Measurements from ENCODE around the gene HDAC9. TPM values are rescaled to one million over a fixed set of nuclear protein-coding genes. Genes with fewer than 3 reads are reported as not detected.

Gene HDAC9
- total and polyA plus RNA-seq, 2 of the 13 experiments (the other 11 are each of a cell fraction or from before 2014, with no cell fraction given) = 0.05 to 0.07 TPM

DNA sequence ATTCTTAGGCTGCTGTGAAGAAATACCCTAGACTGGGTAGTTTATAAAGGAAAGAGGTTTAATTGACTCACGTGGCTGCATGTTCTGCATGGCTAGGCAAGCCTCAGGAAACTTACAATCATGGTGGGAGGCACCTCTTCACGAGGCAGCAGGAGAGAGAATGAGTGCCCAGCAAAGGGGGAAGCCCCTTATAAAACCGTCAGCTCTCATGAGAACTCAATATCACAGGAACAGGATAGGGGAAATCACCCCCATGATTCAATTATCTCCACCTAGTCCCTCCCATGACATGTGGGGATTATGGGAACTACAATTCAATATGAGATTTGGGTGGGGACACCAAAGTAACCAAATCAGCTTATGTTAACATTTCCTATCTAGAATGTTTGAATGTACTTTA, 362.7 kb downstream of the HDAC9 start:
- Histone ChIP-seq H3K27me3 (ENCODE audit: control insufficient read depth in 1 of 2, insufficient read depth in 2 of 2, low read length in 2 of 2) (no peaks in the 10 kb centered on the region), H3K79me2 (ENCODE audit: insufficient read depth, low read length) (no peaks in the 10 kb centered on the region), H4K20me1 (ENCODE audit: insufficient read depth, low read length) (no peaks in the 10 kb centered on the region), H3K27ac (ENCODE audit: extremely low read length, insufficient read depth, low read length) (no peak overlapping the region), H3K4me3 (replicated peaks in 1 of 3; ENCODE audit: insufficient read depth in 1 of 3, low read depth in 2 of 3, low read length in 3 of 3) (no peak overlapping the region), H3K9ac (ENCODE audit: insufficient read depth, low read depth, low read length) (no peak overlapping the region), H2AFZ (ENCODE audit: low read length) (no peak overlapping the region), H3K4me2 (ENCODE audit: low read depth, low read length) (no peak overlapping the region), H3K4me1 (ENCODE audit: insufficient read depth, low read length) (no peaks in the 10 kb centered on the region), H3K9me3 (ENCODE audit: low read length) (peaks cover 61% of the 10 kb centered on the region), H3K36me3 (replicated peaks in 1 of 2; ENCODE audit: control insufficient read depth in 1 of 2, insufficient read depth in 2 of 2, low read length in 2 of 2) (no peaks in the 10 kb centered on the region)
- in situ Hi-C loops (cut with HindIII; ENCODE audit: extremely low pct_ligation_motif_present, low pct_unique_long_range_greater_than_20kb) (no loop called here), intact Hi-C loops (cut with micrococcal nuclease; ENCODE audit: unreplicated experiment) (no loop called here)
- ChIA-PET POLR2A (no interaction called here), CTCF (ENCODE audit: low intra/inter-chr PET ratio, low total read pairs) (no interaction called here)
- BruUV-seq (replicated peaks) = no TSS peak
- ATAC-seq (no peak), DNase-seq (ENCODE audit: low spot score) (no peak), FAIRE-seq (no peak)
- WGBS (ENCODE audit: low lambda C conversion rate) = 0% methylated on average over 3 of the region's 3 CpGs
- TF ChIP-seq, protein P1, sequence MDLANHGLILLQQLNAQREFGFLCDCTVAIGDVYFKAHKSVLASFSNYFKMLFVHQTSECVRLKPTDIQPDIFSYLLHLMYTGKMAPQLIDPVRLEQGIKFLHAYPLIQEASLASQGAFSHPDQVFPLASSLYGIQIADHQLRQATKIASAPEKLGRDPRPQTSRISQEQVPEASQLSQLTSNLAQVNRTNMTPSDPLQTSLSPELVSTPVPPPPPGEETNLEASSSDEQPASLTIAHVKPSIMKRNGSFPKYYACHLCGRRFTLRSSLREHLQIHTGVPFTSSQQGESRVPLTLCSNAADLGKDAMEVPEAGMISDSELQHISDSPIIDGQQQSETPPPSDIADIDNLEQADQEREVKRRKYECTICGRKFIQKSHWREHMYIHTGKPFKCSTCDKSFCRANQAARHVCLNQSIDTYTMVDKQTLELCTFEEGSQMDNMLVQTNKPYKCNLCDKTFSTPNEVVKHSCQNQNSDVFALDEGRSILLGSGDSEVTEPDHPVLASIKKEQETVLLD (CRISPR knock-in tag; IDR thresholded peaks at IDR 0.05; ENCODE audit: low read depth) = no peak
- no peak for TF ChIP-seq ATM (IDR thresholded peaks at IDR 0.05; ENCODE audit: borderline replicate concordance)
- no peak for TF ChIP-seq POLR2AphosphoS2 (IDR thresholded peaks at IDR 0.05; ENCODE audit: low read depth, low read length)
- TF ChIP-seq, protein P2, sequence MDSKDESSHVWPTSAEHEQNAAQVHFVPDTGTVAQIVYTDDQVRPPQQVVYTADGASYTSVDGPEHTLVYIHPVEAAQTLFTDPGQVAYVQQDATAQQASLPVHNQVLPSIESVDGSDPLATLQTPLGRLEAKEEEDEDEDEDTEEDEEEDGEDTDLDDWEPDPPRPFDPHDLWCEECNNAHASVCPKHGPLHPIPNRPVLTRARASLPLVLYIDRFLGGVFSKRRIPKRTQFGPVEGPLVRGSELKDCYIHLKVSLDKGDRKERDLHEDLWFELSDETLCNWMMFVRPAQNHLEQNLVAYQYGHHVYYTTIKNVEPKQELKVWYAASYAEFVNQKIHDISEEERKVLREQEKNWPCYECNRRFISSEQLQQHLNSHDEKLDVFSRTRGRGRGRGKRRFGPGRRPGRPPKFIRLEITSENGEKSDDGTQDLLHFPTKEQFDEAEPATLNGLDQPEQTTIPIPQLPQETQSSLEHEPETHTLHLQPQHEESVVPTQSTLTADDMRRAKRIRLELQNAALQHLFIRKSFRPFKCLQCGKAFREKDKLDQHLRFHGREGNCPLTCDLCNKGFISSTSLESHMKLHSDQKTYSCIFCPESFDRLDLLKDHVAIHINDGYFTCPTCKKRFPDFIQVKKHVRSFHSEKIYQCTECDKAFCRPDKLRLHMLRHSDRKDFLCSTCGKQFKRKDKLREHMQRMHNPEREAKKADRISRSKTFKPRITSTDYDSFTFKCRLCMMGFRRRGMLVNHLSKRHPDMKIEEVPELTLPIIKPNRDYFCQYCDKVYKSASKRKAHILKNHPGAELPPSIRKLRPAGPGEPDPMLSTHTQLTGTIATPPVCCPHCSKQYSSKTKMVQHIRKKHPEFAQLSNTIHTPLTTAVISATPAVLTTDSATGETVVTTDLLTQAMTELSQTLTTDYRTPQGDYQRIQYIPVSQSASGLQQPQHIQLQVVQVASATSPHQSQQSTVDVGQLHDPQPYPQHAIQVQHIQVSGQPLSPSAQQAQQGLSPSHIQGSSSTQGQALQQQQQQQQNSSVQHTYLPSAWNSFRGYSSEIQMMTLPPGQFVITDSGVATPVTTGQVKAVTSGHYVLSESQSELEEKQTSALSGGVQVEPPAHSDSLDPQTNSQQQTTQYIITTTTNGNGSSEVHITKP (CRISPR knock-in tag; IDR thresholded peaks at IDR 0.05; ENCODE audit: low read depth) = no peak
- TF ChIP-seq SATB2 (CRISPR knock-in tag; IDR thresholded peaks at IDR 0.05) = no peak
- TF ChIP-seq, protein P3, sequence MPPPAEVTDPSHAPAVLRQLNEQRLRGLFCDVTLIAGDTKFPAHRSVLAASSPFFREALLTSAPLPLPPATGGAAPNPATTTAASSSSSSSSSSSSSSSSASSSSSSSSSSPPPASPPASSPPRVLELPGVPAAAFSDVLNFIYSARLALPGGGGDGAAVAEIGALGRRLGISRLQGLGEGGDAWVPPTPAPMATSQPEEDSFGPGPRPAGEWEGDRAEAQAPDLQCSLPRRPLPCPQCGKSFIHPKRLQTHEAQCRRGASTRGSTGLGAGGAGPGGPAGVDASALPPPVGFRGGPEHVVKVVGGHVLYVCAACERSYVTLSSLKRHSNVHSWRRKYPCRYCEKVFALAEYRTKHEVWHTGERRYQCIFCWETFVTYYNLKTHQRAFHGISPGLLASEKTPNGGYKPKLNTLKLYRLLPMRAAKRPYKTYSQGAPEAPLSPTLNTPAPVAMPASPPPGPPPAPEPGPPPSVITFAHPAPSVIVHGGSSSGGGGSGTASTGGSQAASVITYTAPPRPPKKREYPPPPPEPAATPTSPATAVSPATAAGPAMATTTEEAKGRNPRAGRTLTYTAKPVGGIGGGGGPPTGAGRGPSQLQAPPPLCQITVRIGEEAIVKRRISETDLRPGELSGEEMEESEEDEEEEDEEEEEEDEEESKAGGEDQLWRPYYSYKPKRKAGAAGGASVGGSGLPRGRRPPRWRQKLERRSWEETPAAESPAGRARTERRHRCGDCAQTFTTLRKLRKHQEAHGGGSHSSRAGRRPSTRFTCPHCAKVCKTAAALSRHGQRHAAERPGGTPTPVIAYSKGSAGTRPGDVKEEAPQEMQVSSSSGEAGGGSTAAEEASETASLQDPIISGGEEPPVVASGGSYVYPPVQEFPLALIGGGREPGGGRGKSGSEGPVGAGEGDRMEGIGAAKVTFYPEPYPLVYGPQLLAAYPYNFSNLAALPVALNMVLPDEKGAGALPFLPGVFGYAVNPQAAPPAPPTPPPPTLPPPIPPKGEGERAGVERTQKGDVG (CRISPR knock-in tag; IDR thresholded peaks at IDR 0.05; ENCODE audit: borderline replicate concordance) = no peak
- TF ChIP-seq SETDB1 (CRISPR knock-in tag; IDR thresholded peaks at IDR 0.05; ENCODE audit: borderline replicate concordance) = no peak
